Myocyte (in vitro differentiated cells): ENCODE data around the gene TAS2R7. TPM values are rescaled to one million over a fixed set of nuclear protein-coding genes. Genes with fewer than 3 reads are reported as not detected.
A peak's percentile ranks its signal among the peaks of the same experiment; 100 is the strongest.
"Not testable (repeated sequence)": the region's sequence is repeated elsewhere in the genome, so short reads cannot be mapped to it uniquely, and the experiment has no call there.

Source experiments
- DNase-seq: peaks from one replicate; pipeline ENCODE4 v3.0.0-alpha.2; 2012; ENCODE audit warnings: low read depth
- polyA plus RNA-seq: library from polyadenylated mRNA; unstranded; fragments of >200 nt; gene quantifications from one replicate; pipeline ENCODE4 v1.2.1, GENCODE V29; 2012; ENCODE audit warnings: missing spikeins
- total RNA-seq: library from RNA; depleted of rRNA; stranded (reverse); fragments of >200 nt; gene quantifications from 2 replicates; pipeline ENCODE4 v1.2.3, GENCODE V29; 2014

The TAS2R7 gene
- total RNA-seq = not detected in 2 replicates
- polyA plus RNA-seq = not detected

- no peak for DNase-seq
Measured at GRCh38 chr12:10802587-10802986, at the start of gene TAS2R7. Gene TAS2R7, minus strand, starts transcription at chr12:10802627. Its CDS starts 57 bp downstream, at chr12:10802570.

- peak; percentile 17 for DNase-seq
Measured at GRCh38 chr12:10851243-10851858, 48.9 kb upstream of the TAS2R7 start.

GRCh38 chr12:10849425-10849878 lies 47.0 kb upstream of the TAS2R7 start, which contains the start of gene PRR4:
Gene PRR4, minus strand, starts transcription at chr12:10849475. Its CDS starts 38 bp downstream, at chr12:10849437.
- DNase-seq = peak; percentile 17

GRCh38 chr12:10847744-10848143 lies 45.3 kb upstream of the TAS2R7 start:
- peak; percentile 88 for DNase-seq

GRCh38 chr12:10842862-10843261 lies 40.4 kb upstream of the TAS2R7 start:
- no peak for DNase-seq

GRCh38 chr12:10838461-10838860 lies 36.0 kb upstream of the TAS2R7 start:
- no peak for DNase-seq

- no peak for DNase-seq
Measured at GRCh38 chr12:10829994-10830393, 27.6 kb upstream of the TAS2R7 start.

GRCh38 chr12:10826258-10826657 lies 23.8 kb upstream of the TAS2R7 start, which contains the start of gene TAS2R10:
Gene TAS2R10, minus strand, starts transcription at chr12:10826358. Its CDS starts 89 bp downstream, at chr12:10826269.
- DNase-seq = no peak

GRCh38 chr12:10824957-10825356 lies 22.5 kb upstream of the TAS2R7 start:
- no peak for DNase-seq

- DNase-seq = no peak
Measured at GRCh38 chr12:10811883-10812536, 9.6 kb upstream of the TAS2R7 start.

- no peak for DNase-seq
Measured at GRCh38 chr12:10810068-10810467, 7.6 kb upstream of the TAS2R7 start, which contains the start of gene TAS2R9. Gene TAS2R9, minus strand, starts transcription at chr12:10810168. Its CDS starts 93 bp downstream, at chr12:10810075.

GRCh38 chr12:10807186-10807585 lies 4.8 kb upstream of the TAS2R7 start, which contains the start of gene TAS2R8:
Gene TAS2R8, minus strand, starts transcription at chr12:10807286. Its CDS starts 306 bp downstream, at chr12:10806980.
- DNase-seq = no peak

- no peak for DNase-seq
Measured at GRCh38 chr12:10801741-10802140, 686 bp downstream of the TAS2R7 start.

GRCh38 chr12:10794222-10794621 lies 8.2 kb downstream of the TAS2R7 start:
- DNase-seq = no peak

GRCh38 chr12:10791769-10792168 lies 10.7 kb downstream of the TAS2R7 start:
- not testable (repeated sequence) for DNase-seq

GRCh38 chr12:10783252-10783651 lies 19.2 kb downstream of the TAS2R7 start:
- DNase-seq = no peak

- peak; percentile 12 for DNase-seq
Measured at GRCh38 chr12:10779103-10779502, 23.3 kb downstream of the TAS2R7 start.

GRCh38 chr12:10771132-10771733 lies 31.2 kb downstream of the TAS2R7 start:
- peak; percentile 70 for DNase-seq

GRCh38 chr12:10759657-10760056 lies 42.8 kb downstream of the TAS2R7 start:
- no peak for DNase-seq

GRCh38 chr12:10756194-10756593 lies 46.2 kb downstream of the TAS2R7 start:
- DNase-seq = no peak

- peak; percentile 2 for DNase-seq
Measured at GRCh38 chr12:10753059-10753458, 49.4 kb downstream of the TAS2R7 start.
